ENCODE results near the gene CKLF. TPM values are rescaled to one million over a fixed set of nuclear protein-coding genes. Genes with fewer than 3 reads are reported as not detected.
A peak's percentile ranks its signal among the peaks of the same experiment; 100 is the strongest.

Gene CKLF
- total RNA-seq, 4 donors from 2014 or later, result 7.5 to 47.1 (median 22.2) TPM

GRCh38 chr16:66521252-66521713 lies 31.1 kb upstream of the CKLF start:
- peaks cover 14 to 73% (median 62%) of the 10 kb centered on the region in 4 donors for H3K4me1 ChIP-seq

GRCh38 chr16:66521951-66522771 lies 30.2 kb upstream of the CKLF start:
- peak; percentile 58 to 93 (median 78) for DNase-seq
- Histone ChIP-seq H3K9me3 (no peaks in the 10 kb centered on the region), H3K4me1 (peaks cover 9 to 68% (median 57%) of the 10 kb centered on the region in 4 donors), H3K27me3 (no peaks in the 10 kb centered on the region), H3K36me3 (peaks cover 0 to 23% (median 0%) of the 10 kb centered on the region in 3 donors), H3K27ac (peak overlapping the region; percentile 50 to 80 (median 74)), H3K4me3 (no peak overlapping the region)
- TF ChIP-seq CTCF (IDR thresholded peaks at IDR 0.05), result no peak
- no peak for TF ChIP-seq POLR2A (IDR thresholded peaks at IDR 0.05)

More at GRCh38 chr16:66521252-66521713, 31.1 kb upstream of the CKLF start:
- peak in 1 of 3 donors; percentile 33 for DNase-seq
- Histone ChIP-seq H3K27me3 (no peaks in the 10 kb centered on the region), H3K9me3 (no peaks in the 10 kb centered on the region), H3K36me3 (peaks cover 0 to 15% (median 0%) of the 10 kb centered on the region in 3 donors), H3K4me3 (no peak overlapping the region), H3K27ac (peak overlapping the region; percentile 50 to 80 (median 74))
- TF ChIP-seq POLR2A (IDR thresholded peaks at IDR 0.05) (no peak), CTCF (IDR thresholded peaks at IDR 0.05) (no peak)

GRCh38 chr16:66522816-66523590 lies 29.4 kb upstream of the CKLF start:
- Histone ChIP-seq H3K27ac (peak overlapping the region; percentile 50 to 80 (median 74)), H3K27me3 (no peaks in the 10 kb centered on the region), H3K4me3 (no peak overlapping the region), H3K4me1 (peaks cover under 1 to 60% (median 53%) of the 10 kb centered on the region in 4 donors), H3K36me3 (peaks cover 0 to 31% (median 0%) of the 10 kb centered on the region in 3 donors), H3K9me3 (no peaks in the 10 kb centered on the region)
- peak in 1 of 3 donors; percentile 15 for DNase-seq
- no peak for TF ChIP-seq CTCF (IDR thresholded peaks at IDR 0.05)
- no peak for TF ChIP-seq POLR2A (IDR thresholded peaks at IDR 0.05)

- peak; percentile 47 to 84 (median 76) for DNase-seq
- H3K27me3 ChIP-seq, result no peaks in the 10 kb centered on the region
- H3K27ac ChIP-seq, result peak overlapping the region; percentile 50 to 80 (median 74)
- peaks cover 0 to 40% (median 0%) of the 10 kb centered on the region in 3 donors for H3K36me3 ChIP-seq
- peaks cover 0 to 55% (median 52%) of the 10 kb centered on the region in 4 donors for H3K4me1 ChIP-seq
- H3K4me3 ChIP-seq, result no peak overlapping the region
- TF ChIP-seq CTCF (IDR thresholded peaks at IDR 0.05) (no peak), POLR2A (IDR thresholded peaks at IDR 0.05) (no peak)
- H3K9me3 ChIP-seq, result no peaks in the 10 kb centered on the region
Observed at GRCh38 chr16:66523861-66524354, 28.5 kb upstream of the CKLF start.

GRCh38 chr16:66524601-66525164 lies 27.7 kb upstream of the CKLF start:
- peaks cover 0 to 54% (median 48%) of the 10 kb centered on the region in 4 donors for H3K4me1 ChIP-seq
- TF ChIP-seq CTCF (IDR thresholded peaks at IDR 0.05), result peak in 5 of 6 experiments; percentile 3 to 23 (median 18)
- no peak for TF ChIP-seq POLR2A (IDR thresholded peaks at IDR 0.05)
- peak overlapping the region; percentile 50 to 80 (median 74) for H3K27ac ChIP-seq
- peaks cover 0 to 48% (median 2%) of the 10 kb centered on the region in 3 donors for H3K36me3 ChIP-seq
- no peaks in the 10 kb centered on the region for H3K9me3 ChIP-seq
- peak overlapping the region in 1 of 4 donors; percentile 15 for H3K4me3 ChIP-seq
- DNase-seq, result peak; percentile 46 to 89 (median 85)
- no peaks in the 10 kb centered on the region for H3K27me3 ChIP-seq
